Cardiac muscle cell (in vitro differentiated cells and primary cell): ENCODE data around the gene R3HCC1L. TPM values are rescaled to one million over a fixed set of nuclear protein-coding genes. Genes with fewer than 3 reads are reported as not detected.
A peak's percentile ranks its signal among the peaks of the same experiment; 100 is the strongest.
"Not testable (repeated sequence)": the region's sequence is repeated elsewhere in the genome, so short reads cannot be mapped to it uniquely, and the experiment has no call there.

Experiments used
- DNase-seq, 2 donors: peaks; one replicate each; pipeline versions ENCODE4 v3.0.0 to v3.0.0-alpha.2; 2010 to 2017; ENCODE audit warnings: low read depth in 1 of 2, low spot score in 1 of 2
- H3K27ac ChIP-seq: fragments of 200-600 bp; sonication (generic); 2 replicates; pipeline ENCODE4 v1.5.1; 2016
- H3K27me3 ChIP-seq: fragments of 200-600 bp; sonication (generic); 2 replicates; pipeline ENCODE4 v1.6.0; 2016; ENCODE audit warnings: control low read depth
- H3K36me3 ChIP-seq: fragments of 200-600 bp; sonication (generic); 2 replicates; pipeline ENCODE4 v1.5.1; 2016; ENCODE audit warnings: control low read depth
- H3K4me1 ChIP-seq: fragments of 200-600 bp; sonication (generic); 2 replicates; pipeline ENCODE4 v1.8.1; 2017; ENCODE audit warnings: low read depth, mild to moderate bottlenecking, mixed run types
- H3K4me3 ChIP-seq: fragments of 200-600 bp; sonication (generic); 2 replicates; pipeline ENCODE4 v1.5.1; 2016; ENCODE audit warnings: mild to moderate bottlenecking
- H3K9me3 ChIP-seq: fragments of 200-600 bp; sonication (generic); 2 replicates; pipeline ENCODE4 v1.5.1; 2017; ENCODE audit warnings: low read depth, mild to moderate bottlenecking, control low read depth
- CTCF ChIP-seq: IDR thresholded peaks from 2 replicates; pipeline ENCODE4 v1.5.1; 2012; ENCODE audit warnings: low read depth, mild to moderate bottlenecking, low read length
- polyA plus RNA-seq: library from polyadenylated mRNA; unstranded; fragments of >200 nt; fragmentation: Nextera tagmentation; extraction: Ambion mirVana; gene quantifications from 2 replicates; pipeline ENCODE4 v1.2.1, GENCODE V29; 2016
- total RNA-seq: library from RNA; depleted of rRNA; stranded (reverse); fragments of >200 nt; gene quantifications from 2 replicates; pipeline ENCODE4 v1.2.3, GENCODE V29; 2016

The R3HCC1L gene
- total and polyA plus RNA-seq, 2 experiments from 2014 or later: 15.8 to 16.9 TPM

GRCh38 chr10:98144985-98145384, 10.5 kb downstream of the R3HCC1L start:
- peaks cover 6% of the 10 kb centered on the region for H3K4me1 ChIP-seq
- no peak overlapping the region for H3K4me3 ChIP-seq
- DNase-seq: no peak

GRCh38 chr10:98149858-98150257, 15.4 kb downstream of the R3HCC1L start:
- no peaks in the 10 kb centered on the region for H3K27me3 ChIP-seq
- TF ChIP-seq CTCF: no peak
- H3K9me3 ChIP-seq: peaks cover 2% of the 10 kb centered on the region
- H3K4me1 ChIP-seq: no peaks in the 10 kb centered on the region
- H3K36me3 ChIP-seq: no peaks in the 10 kb centered on the region
- no peak overlapping the region for H3K4me3 ChIP-seq
- no peak for DNase-seq
- H3K27ac ChIP-seq: no peak overlapping the region

More at GRCh38 chr10:98144985-98145384, 10.5 kb downstream of the R3HCC1L start:
- no peaks in the 10 kb centered on the region for H3K27me3 ChIP-seq
- H3K9me3 ChIP-seq: peaks cover 2% of the 10 kb centered on the region
- no peaks in the 10 kb centered on the region for H3K36me3 ChIP-seq
- TF ChIP-seq CTCF: no peak
- no peak overlapping the region for H3K27ac ChIP-seq

- no peaks in the 10 kb centered on the region for H3K36me3 ChIP-seq
- H3K9me3 ChIP-seq: peaks cover 2% of the 10 kb centered on the region
- no peaks in the 10 kb centered on the region for H3K4me1 ChIP-seq
- DNase-seq: peak in 1 of 2 donors; percentile 35
- H3K27me3 ChIP-seq: no peaks in the 10 kb centered on the region
- H3K27ac ChIP-seq: no peak overlapping the region
- no peak overlapping the region for H3K4me3 ChIP-seq
- no peak for TF ChIP-seq CTCF
Measured at GRCh38 chr10:98150544-98150943, 16.1 kb downstream of the R3HCC1L start.

GRCh38 chr10:98152778-98153177, 18.3 kb downstream of the R3HCC1L start:
- not testable (repeated sequence) for H3K4me1 ChIP-seq, H3K9me3 ChIP-seq, H3K4me3 ChIP-seq, H3K36me3 ChIP-seq, H3K27me3 ChIP-seq, H3K27ac ChIP-seq, DNase-seq

- not testable (repeated sequence) for H3K27me3 ChIP-seq, H3K36me3 ChIP-seq, H3K27ac ChIP-seq, H3K4me1 ChIP-seq, H3K9me3 ChIP-seq, H3K4me3 ChIP-seq
- peak in 1 of 2 donors; percentile 6 for DNase-seq
Measured at GRCh38 chr10:98153213-98153958, 18.9 kb downstream of the R3HCC1L start.

- Histone ChIP-seq H3K27ac (no peak overlapping the region), H3K36me3 (no peaks in the 10 kb centered on the region), H3K4me1 (no peaks in the 10 kb centered on the region), H3K4me3 (no peak overlapping the region), H3K27me3 (no peaks in the 10 kb centered on the region), H3K9me3 (no peaks in the 10 kb centered on the region)
- no peak for TF ChIP-seq CTCF
- no peak for DNase-seq
Measured at GRCh38 chr10:98154076-98154475, 19.6 kb downstream of the R3HCC1L start.
